HG02852 (cell line): Measurements from ENCODE around the gene GALNT2.
A peak's percentile ranks its signal among the peaks of the same experiment; 100 is the strongest.

Experiments
- ATAC-seq: cut with Tn5 transposase; IDR thresholded peaks from one replicate; pipeline ENCODE4 v1.9.1; 2021; ENCODE audit warnings: mild to moderate bottlenecking, moderate library complexity; ENCODE audit not compliant: unreplicated experiment

GALNT2 gene

DNA sequence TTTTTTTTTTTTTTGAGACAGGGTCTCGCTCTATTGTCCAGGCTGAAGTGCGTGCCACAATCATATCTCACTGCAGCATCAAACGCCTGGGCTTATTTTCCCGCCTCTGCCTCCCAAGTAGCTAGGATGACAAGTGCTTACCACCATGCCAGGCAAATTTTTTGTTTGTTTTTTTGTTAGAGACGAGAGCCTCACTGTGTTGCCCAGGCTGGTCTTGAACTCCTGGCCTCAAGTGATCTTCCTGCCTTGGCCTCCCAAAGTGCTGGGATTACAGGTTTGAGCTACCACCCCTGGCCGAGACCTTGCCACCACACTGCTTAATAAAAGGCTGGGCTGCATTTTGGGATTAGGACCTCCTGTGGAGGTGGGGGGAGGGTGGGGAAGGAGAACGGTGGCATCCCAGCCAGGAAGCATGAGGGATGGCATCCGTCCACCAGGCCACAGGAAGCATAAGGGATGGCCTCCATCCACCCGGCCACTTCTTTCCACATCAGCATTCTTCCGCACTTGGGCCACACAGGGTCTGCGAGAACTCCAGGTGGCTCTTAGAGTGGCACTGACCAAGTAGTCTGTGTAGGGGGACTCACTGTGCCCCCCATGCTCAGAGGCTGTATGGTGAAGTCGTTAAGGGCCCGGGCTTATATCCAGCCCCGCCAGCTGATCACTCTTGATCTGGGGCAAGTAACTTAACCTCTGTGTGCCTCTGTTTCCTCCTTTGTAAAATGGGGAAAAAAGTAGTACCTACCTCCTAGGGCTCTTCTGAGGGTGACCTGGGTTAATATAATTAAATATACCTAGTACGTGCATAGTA lies 75.0 kb downstream of the GALNT2 start:
- ATAC-seq = no peak

DNA sequence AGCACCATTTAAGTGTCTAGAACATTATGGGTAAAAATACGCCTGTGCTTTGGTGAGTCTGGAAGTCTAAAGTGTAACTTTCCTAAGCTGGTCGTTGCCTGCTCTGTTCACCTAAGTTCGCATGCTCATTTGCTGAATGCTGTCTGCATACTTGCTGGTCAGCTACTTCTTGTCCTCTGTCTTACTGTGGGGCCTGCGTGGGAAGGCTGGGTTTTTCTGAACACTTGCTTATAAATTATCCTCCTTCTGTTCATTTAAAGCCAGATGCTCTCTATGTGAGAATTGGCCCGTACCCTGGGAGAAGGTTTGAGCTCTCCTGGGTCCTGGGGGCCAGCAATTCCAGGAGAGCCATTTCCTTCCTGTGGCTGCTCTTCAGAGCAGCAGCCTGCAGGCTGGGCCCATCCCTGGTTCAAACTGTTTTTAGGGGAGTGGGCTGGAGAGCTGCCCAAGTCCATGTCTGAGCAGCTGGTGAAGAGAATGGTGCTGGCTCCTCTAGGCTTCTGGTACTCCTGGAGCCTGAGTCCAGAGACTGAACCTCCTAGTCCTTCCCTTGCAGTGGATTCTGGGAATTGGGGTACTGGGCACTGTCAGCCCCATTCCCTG lies 75.7 kb downstream of the GALNT2 start:
- ATAC-seq = no peak

DNA sequence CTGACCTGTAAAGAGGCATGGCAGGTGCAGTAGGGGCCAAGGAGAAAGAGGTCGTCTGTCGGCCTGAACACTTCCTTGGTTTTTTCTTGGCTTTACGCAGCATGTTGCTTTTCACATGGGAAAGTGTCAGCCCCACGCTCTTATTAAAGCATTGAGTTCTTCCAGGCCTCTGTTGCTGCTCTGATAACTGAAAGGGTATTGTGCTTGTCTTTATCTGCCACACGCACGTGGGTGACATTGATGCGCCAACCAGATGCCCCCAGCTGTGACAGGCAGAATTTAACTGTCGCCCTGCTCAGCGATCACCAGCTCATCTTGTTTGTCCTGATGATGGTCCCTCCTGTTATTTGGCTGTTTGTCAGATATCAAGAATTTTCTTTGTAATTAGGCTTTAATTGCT lies 76.5 kb downstream of the GALNT2 start:
- ATAC-seq = no peak

DNA sequence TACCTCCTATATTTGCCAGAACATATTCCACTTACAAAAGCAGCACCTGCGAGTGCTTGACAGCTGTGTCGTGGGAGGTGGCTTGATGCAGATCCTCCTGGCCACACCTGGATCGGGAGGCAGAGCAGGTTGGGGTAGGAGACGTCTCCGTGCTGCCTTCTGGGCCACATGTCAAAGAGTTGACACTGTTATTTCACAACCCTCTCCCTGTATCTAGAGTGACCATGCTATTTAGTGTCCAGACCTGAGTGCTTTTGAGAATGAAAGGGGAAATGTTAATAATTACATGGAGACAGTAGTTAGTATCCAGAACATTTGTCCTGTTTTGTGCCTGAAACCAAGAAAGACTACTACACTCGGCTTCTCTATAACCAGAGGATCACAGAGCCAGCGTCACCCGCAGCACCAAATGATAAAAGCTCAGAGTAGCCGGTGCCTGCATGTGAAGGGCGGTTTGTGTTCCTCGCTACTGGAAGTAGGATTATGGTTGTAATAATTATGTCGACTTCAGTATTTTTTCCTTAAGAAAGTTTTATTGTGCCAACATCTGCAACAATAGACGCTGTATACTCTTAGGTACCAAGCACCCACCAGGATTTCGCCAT lies 77.1 kb downstream of the GALNT2 start:
- no peak for ATAC-seq

DNA sequence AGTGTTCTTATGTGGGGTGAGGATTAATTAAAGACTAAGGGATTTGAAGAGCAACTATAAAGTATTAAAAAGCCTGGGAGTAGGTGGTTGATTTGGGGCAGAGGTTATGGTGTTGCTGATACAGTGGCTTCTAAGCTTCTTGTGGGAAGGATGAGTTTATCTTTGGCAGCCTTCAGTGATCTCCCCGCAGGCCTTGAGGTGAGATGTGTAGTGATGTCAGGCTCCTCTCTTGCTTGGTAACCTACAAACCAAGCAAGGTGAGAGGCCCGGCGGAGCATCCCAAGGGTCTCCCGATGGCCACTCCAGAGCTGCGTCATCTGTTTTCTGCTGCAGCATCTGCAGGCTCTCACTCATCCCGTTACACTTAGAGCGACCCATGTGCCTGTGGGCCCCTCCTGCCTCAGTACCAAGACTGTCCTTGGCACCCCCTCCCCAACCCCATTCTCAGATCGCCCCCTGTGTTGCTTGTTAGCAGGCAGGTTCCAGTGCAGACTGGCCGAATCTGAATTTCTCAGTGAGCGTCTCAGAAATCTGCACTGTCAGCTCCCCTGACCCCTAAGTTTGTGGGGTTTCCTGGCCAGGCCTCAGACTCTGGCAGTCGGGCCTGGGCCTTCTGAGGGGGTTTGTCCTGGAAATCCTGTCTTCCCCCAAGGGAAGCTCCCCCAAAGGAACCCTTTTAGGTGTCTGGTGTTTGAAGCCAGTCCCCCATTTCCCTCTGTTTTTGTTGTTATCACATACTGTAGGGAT lies 77.9 kb downstream of the GALNT2 start:
- ATAC-seq = no peak

DNA sequence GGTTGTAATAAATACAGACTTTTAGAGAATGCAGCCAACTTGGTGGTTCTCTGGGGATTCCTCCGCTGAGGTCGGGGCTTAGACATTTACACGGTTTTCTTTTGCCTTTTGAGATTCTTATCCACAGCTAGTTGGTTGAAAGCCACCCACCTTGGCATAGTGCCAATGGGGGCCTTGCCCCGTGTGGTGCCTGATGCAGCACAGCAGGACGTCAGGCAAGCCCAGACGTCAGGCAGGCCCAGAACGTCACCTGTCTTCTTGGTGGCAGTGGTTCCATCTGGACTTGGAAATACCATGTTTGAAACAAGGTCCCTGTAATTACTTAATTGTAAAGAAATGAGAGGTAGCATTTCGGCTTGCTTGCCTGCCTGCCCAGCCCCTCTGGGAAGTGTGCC lies 78.5 kb downstream of the GALNT2 start:
- ATAC-seq = no peak

DNA sequence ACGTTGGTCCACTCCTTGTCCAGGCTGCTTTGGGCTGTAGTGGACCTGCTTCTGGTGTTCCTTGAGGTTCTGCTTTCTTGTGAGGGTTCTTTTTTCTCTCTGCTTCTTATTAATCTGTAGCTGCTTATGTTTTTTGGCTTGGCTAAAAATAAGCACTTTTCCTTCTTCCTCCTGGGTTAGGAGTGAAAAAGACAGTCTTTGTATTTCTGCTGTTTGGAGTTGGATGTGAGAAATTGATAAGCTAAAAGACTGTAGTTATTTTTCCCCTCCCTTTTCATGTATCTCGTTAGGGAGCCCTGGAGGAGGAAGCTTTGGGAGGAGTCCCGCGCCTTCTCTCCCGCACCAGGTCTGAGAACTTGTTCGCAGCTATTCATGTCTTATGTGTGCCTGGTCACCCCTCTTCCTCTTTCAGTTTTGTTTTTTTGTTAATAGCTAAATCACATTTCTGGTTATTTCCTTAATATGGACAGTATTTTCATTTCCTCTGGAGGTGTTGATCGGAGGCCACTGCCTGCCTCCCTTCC lies 79.0 kb downstream of the GALNT2 start:
- no peak for ATAC-seq

DNA sequence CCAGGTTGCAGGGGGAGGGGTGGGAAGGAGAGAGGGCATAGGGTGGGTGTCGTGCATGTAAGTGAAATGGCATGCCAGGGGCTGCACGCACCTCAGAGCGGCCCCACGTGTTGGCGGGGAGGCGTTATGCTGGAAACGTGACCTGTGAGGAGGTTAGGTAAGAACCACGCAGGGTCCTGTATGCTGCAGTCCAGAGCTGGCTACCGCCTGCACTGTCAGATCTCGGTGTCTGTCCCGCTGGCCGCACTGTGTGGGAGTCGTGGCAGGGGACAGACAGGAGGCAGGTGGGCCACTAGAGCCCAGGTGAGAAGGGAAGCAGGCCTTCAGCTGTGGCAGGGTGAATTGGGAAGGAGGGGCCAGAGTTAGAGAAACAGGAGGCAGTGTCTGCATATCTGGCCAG lies 79.7 kb downstream of the GALNT2 start:
- no peak for ATAC-seq

DNA sequence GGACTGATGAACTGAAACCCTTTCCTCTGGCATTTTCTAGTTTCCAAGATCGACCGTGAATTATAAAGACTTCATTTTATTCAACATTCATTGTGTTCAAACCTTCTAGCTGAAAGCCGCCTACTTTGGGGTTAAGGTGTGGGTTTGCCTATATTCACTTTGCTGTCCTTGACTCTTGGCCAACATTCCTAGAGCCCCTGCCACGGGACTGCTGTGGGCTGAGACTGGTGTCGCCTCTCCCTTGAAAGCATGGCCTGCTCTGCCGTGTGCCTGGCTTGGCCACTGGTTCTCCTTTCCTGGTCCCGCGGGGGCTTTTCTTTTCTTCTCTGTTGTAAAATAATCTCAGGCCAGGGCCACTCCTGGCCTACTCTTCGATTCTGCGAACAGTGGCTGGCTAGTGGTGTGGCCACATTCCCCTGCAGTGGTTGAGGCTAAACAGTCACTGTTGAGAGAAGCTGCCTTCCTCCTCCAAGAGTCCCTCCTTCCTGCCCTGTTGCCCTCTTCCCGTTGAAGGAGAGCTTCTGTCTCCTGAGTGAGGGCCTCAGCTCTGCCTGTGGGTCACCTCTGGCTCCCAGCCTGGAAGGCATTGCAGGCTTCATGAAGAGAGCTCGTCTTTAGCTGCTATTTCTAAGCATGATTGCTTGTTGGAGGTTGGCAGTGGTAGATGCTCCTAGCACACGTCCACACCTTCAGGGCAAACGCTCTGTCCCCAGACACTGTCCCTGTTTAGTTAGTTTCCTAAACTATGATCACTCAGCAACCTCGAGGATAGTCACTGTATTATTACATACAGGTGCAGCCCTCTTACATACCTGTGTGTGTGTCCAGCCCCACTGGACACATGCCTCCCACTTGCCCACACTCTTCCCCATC lies 80.5 kb downstream of the GALNT2 start:
- no peak for ATAC-seq

DNA sequence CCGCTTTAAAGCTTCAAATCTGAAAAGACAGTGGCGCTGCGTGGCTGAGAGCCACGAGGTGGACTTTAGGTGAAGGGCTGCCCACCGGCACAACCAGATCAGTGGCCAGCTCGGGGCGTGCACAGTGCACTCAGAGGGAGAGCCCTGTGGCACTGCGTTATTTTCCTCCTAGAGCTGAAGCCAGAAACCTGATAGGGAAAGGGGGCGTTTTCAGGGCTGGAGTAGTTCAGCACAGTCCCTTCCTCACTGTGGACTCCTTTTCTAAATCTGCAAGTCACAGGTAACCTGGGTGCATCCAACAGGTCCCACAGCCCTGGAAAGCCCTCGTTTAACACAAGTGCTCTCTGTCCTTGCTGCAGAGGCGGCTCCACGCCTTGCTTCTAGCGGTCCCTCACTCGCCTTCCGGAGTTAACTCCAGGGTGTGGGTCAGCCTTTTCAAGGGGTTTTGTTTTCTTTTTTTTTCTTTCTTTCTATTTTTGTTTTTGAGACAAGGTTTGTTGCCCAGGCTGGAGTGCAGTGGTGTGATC lies 81.2 kb downstream of the GALNT2 start:
- ATAC-seq = no peak

DNA sequence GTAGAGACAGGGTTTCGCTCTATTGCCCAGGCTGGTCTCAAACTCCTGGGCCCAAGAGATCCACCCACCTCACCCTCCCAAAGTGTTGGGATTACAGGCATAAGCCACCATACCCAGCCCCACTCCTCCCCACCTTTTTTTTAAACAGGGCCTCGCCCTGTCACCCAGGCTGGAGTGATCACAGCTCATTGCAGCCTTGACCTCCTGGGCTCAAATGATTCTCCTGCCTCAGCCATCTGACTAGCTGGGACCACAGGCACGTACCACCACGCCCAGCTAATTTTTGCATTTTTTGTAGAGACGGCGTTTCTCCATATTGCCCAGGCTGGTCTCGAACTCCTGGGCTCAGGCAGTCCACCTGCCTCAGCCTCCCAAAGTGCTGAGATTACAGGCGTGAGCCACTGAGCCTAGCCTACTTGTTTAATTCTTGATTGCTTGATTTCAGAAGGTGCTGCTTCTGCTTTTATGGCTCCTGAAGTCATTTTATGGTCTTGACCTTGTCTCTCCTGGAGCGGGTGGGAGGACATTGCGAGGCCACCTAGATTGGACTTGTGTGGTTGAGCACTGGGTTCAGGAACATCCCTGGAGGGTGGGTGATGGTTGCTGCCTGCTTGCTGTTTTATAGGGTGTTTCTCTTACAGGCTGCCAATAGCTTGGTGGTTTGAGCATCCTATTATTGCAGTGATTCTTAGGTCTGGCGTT lies 81.9 kb downstream of the GALNT2 start:
- ATAC-seq = no peak

DNA sequence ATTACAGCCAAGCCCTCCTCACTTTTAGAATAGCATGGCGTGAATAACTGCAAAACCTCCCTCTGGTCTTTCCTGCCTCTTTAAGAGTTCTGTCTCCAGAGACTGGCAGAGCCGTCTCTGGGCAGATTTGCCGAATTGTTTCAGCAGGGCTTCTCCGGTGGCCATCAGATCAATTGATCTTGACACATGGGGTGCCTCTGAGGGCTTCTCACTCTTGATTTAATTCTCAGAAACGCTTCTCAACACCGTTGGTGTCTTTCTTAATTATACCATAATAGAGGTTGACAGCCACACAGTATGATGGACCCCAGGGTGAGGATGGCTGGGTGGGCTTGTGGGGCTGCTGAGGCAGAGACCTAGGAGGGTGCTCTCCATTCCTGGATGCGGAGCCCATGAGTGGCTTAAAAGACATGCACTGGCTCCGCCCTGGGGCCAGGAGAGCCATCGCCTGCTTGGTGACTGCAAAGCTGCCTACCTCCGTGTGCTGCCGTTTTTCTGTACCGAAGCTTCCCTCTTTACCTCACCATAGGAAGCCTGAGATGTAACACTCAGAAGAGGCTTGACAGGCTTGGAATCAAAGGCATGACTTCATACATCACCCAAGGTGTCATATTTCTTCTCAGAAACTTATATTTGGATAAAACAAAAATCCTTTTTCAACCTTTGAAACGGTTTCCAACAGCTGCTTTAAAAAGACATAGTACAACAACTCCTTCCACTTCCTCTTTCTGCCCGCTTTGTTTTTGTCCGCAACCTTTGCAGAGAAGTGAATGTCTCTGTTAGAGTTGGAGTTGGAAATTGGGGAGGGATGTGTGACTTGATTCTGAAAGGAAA lies 82.9 kb downstream of the GALNT2 start:
- peak; percentile 67 for ATAC-seq

DNA sequence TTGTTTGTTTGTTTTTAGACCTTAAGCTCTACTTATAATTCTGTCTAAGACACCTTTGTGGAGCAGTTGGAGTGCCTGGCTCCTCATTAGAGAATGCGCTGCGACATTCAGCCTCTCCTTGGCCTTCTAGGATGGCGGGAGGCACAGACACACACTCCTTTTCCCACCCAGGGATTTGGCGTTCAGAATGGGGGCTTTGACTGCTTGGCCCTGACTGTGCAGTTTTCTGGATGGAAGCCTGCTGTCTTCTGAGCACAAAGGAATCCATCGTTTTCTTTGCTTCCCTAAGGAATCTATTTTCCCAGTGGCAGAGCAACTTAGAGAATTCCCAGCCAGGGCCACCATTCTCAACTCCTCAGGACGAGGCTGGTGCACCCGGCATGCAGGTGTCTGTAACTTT lies 83.6 kb downstream of the GALNT2 start:
- ATAC-seq = no peak

DNA sequence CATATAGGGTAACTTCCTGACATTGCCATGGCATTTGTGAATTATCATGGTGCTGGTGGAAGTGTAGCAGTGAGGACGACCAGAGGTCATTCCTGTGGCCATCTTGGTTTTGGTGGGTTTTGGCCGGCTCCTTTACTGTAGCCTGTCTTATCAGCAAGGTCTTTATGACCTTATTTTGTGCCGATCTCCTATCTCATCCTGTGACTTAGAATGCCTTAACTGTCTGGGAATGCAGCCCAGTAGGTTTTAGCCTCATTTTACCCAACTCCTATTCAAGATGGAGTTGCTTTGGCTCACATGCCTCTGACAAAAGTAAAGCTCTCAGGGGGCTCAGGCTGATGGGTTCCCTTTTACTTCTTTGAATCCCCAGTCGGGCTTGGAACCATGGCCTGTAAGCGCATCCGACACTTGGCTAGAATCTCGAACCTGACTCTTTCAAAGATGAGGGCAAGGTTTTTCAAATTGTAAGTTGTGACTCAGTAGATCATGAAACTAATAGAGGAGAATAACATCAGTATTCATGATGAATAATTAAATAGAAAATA lies 85.0 kb downstream of the GALNT2 start:
- no peak for ATAC-seq

DNA sequence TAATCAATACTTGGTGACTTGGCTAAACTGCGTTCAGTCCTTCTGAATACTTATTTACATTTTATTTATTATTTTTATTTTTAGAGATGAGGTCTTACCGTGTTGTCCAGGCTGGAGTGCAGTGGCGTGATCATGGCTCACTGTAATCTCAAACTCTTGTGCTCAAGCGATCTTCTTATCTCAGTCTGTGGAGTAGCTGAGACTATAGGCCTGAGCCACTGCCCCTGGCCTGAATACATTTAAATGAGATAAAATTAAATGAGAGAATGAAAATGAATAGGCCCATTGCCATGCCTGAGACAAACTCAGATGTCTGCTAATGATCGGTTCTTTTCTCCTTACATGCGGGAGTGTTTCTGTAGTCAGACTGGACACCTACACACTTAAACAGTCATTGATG lies 86.0 kb downstream of the GALNT2 start:
- no peak for ATAC-seq

DNA sequence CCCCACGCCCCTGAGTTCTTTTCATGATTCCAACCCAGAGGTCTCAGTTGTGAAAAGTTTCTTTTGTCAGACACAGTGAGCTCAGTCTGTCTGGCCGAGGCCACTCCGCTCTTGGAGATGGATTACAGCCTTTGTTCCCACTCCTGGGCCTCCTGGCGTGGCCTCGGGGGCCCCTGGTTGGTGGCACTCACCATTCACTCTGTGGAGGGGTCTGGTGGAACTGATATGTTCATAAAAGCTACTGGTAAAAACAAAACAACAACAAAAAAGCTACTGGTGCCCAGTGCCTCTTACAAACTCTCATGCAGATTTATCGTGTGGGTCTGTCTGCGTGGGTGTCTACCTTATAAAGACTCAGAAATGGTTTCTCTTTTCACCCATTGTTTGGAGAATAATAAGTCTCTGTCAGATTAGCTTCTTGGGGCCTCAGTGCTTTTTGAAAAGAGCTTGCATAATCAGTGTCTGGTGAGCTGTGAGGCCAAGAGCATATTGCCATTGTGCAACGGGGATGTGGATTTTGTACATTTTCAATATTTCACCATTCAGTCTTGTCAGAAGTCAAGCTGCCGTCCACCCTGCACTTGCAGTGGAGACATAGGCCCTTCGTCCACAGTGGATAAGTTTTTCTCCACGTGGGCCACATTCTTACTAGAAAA lies 86.7 kb downstream of the GALNT2 start:
- ATAC-seq = no peak

DNA sequence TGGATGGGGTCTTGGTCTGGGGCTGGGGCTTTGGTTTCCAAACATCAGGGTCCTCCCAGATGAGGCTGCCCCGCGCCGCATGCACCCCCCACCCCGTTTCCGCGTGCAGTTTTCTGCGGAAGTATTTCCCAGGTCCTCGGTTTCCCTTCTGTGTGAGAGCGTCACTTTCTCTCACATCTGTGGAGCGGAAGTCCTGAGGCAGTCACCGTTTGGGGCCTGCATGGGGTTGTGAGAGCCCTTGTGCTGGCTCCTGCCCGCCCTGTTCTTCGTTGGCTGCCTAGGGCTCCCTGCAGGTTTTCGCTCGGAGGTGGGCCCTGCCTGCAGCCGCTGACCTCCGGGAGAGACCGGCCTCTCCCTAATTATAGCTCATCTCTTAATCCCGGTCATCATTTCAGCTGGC lies 88.0 kb downstream of the GALNT2 start:
- ATAC-seq = no peak

DNA sequence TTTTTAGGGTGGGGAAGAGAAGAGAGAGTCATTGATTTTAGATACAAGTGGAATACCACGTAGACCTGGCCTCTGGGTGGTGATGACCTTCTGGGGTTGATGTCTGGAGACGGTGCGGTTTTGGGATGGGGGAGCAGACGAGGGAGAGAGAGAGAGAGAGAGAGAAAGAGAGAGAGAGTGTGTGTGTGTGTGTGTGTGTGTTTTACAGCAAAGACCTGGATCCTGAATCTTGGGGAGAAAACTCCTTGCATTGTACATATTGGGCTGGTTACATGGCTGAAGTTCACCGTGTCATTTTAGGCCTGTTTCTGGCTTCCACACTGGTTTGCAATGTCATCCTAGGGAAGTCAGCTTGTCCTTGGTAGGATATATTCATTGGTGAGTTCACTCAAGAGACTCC lies 89.0 kb downstream of the GALNT2 start:
- no peak for ATAC-seq
